IPS DF 6.9 (cell line): Measurements from ENCODE around the gene CHRNB4.

Experiments used
- DNase-seq: peaks from one replicate; pipeline ENCODE4 v3.0.0-alpha.2; 2013; ENCODE audit warnings: low read depth, low spot score
- H3K27ac ChIP-seq: one replicate; pipeline ENCODE4 v1.5.1; 2013; ENCODE audit warnings: low read length, control low read depth
- H3K27me3 ChIP-seq: 2 replicates; pipeline ENCODE4 v1.6.1; 2013; ENCODE audit warnings: mild to moderate bottlenecking, low read length; ENCODE audit not compliant: control insufficient read depth, insufficient read depth
- H3K36me3 ChIP-seq: 2 replicates; pipeline ENCODE4 v1.6.1; 2013; ENCODE audit warnings: low read length; ENCODE audit not compliant: control insufficient read depth, insufficient read depth
- H3K4me1 ChIP-seq: 2 replicates; pipeline ENCODE4 v1.6.1; 2013; ENCODE audit warnings: low read length; ENCODE audit not compliant: control insufficient read depth, insufficient read depth
- H3K4me3 ChIP-seq: 2 replicates; pipeline ENCODE4 v1.5.1; 2013; ENCODE audit warnings: mild to moderate bottlenecking, low read length
- H3K9me3 ChIP-seq: 2 replicates; pipeline ENCODE4 v1.6.1; 2013; ENCODE audit warnings: low read length, inconsistent platforms; ENCODE audit not compliant: control insufficient read depth, insufficient read depth
- WGBS: extraction: QIAGEN DNeasy Blood & Tissue Kit; methylation state at CpG from one replicate; pipeline ENCODE4 v1.1.7; 2013; ENCODE audit warnings: mixed read lengths, missing lambda C conversion rate; ENCODE audit not compliant: insufficient read length, insufficient coverage; 5-methylcytosine and 5-hydroxymethylcytosine counted together

Gene CHRNB4

DNA sequence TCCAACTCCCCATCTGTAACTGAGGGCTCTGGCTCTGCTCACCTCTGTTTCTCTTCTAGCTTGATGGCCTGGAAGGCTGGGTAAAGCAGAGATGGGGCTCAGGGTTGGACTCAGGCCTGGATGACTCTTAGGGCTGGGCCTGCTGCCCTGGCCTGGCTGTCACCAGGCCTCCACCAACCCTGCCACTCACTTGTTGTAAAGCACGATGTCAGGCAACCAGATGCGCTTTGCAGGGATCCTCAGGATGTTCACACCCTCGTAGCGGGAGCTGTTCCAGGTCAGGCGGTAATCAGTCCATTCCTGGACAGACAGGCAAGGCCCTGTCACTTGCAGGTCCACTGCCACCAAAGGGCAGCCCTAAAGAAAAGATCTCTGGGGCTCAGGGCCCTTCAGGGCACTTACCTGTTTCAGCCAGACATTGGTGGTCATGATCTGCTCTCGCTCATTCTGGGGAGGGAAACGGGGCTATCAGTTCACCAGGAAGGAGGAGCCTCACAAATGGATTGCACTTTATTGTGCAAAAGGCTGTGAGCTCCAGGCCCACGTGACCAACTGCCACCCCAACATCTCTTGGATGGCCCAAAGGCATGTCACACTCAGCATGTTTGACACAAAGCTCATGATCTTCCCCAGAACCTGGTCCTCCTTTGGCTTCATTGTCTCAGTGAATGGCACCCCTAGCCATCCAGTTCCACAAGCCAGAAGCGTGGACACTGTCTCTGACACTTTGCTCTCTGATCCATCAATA, 9.9 kb downstream of the CHRNB4 start:
- no peaks in the 10 kb centered on the region; the same call in 1 of the 2 replicates for H3K36me3 ChIP-seq

DNA sequence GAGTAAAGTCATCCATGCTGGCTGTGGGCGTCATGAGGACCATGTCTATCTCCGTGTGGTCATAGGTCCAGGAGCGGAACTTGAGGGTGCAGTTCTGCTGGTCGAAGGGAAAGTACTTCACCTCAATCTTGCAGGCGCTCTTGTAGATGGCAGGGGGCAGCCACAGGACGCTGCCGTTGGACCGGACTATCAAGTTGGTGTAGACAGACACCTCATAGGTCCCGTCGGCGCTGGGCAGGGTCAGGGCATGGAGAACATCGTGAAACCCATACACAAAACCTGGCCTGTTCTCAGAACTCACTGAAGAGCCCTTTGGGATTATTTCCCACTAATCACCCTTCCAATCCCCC, 11.3 kb downstream of the CHRNB4 start:
- Histone ChIP-seq H3K9me3 (no peaks in the 10 kb centered on the region), H3K4me3 (no peak overlapping the region), H3K27ac (no peak overlapping the region), H3K27me3 (no peaks in the 10 kb centered on the region), H3K4me1 (no peaks in the 10 kb centered on the region), H3K36me3 (no peaks in the 10 kb centered on the region; the same call in 1 of the 2 replicates)
- no CpG with 5 or more reads among the region's 12 CpGs for WGBS
- no peak for DNase-seq

More for the DNA sequence above, 9.9 kb downstream of the CHRNB4 start:
- no peaks in the 10 kb centered on the region for H3K9me3 ChIP-seq
- H3K4me1 ChIP-seq = no peaks in the 10 kb centered on the region
- no peak for DNase-seq
- no peak overlapping the region for H3K27ac ChIP-seq
- no peaks in the 10 kb centered on the region for H3K27me3 ChIP-seq
- no peak overlapping the region for H3K4me3 ChIP-seq
- no CpG with 5 or more reads among the region's 9 CpGs for WGBS

DNA sequence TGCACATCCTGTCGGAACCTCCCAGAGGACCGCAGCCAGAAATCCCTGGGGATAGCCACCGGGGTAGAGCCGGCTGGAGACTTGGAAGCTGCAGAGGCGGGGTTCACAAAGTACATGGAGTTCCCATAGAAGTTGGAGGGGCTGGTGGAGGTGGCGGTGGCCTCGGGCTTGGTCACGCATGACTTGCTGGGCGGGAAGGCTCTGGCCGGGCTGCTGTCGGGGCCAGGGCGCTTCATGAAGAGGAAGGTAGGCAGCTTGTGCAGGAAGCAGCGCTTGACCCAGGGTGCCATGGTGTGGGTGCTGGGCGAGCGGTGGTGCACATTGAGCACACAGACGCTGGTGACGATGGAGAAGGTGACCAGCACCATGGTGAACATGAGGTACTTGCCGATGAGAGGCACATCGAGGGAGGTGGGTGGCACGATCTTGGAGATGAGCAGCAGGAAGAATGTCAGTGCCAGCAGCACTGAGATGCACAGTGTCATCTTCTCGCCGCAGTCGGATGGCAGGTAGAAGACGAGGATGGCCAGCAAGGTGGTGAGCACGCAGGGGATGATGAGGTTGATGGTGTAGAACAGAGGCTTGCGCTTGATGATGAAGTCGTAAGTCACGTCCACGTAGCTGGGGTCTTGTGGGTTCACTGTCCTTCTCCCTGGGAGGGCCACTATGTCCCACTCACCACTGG, 11.8 kb downstream of the CHRNB4 start:
- Histone ChIP-seq H3K4me3 (no peak overlapping the region), H3K27ac (no peak overlapping the region), H3K27me3 (no peaks in the 10 kb centered on the region), H3K9me3 (no peaks in the 10 kb centered on the region), H3K36me3 (no peaks in the 10 kb centered on the region; the same call in 1 of the 2 replicates), H3K4me1 (no peaks in the 10 kb centered on the region)
- WGBS = no CpG with 5 or more reads among the region's 29 CpGs
- DNase-seq = no peak

DNA sequence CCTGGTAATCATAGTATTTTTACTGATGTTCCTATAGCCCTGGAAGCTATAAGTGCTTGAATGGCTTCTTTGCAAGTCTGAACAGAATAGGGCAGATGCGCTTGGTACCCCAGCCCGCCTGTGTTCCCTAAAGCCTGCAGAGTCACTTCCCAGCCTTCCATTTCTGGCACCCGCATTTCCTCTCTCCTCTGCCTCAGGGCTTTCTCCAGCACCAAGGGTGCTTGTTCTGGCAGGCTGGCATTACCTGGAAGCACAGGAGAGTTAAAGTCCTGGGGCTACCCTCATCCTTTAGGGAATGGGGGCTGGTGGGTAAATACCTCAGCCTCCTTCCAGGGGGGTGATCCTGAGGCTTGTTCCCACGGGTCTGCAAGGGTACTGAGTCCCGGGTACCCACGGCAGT, 12.8 kb downstream of the CHRNB4 start:
- no CpG with 5 or more reads among the region's 6 CpGs for WGBS
- no peak for DNase-seq
- no peaks in the 10 kb centered on the region for H3K27me3 ChIP-seq

DNA sequence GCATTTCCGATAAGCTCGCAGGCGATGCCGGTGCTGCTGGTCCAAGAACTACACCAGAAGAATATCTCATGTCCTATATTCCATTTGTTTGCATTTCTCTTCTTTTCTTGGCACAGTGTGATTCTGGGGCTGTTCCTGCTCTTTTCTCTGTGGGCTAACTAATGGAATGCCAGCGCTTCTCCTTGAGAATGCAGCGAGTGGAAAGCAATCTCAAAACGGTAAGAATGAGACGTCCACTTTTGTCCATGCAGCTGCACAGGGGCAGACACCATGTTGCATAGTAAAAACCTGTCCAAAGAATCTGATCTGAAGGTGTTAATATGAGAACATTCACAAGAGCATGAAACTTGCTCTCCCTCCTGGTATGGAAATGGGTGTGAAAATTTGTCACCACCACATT, 13.7 kb downstream of the CHRNB4 start:
- Histone ChIP-seq H3K9me3 (no peaks in the 10 kb centered on the region), H3K4me1 (no peaks in the 10 kb centered on the region), H3K27ac (no peak overlapping the region), H3K4me3 (no peak overlapping the region), H3K36me3 (no peaks in the 10 kb centered on the region; the same call in 1 of the 2 replicates), H3K27me3 (no peaks in the 10 kb centered on the region)
- WGBS = no CpG with 5 or more reads among the region's 8 CpGs
- DNase-seq = no peak

More for the DNA sequence above, 12.8 kb downstream of the CHRNB4 start:
- Histone ChIP-seq H3K27ac (no peak overlapping the region), H3K36me3 (no peaks in the 10 kb centered on the region; the same call in 1 of the 2 replicates), H3K9me3 (no peaks in the 10 kb centered on the region), H3K4me3 (no peak overlapping the region), H3K4me1 (no peaks in the 10 kb centered on the region)

DNA sequence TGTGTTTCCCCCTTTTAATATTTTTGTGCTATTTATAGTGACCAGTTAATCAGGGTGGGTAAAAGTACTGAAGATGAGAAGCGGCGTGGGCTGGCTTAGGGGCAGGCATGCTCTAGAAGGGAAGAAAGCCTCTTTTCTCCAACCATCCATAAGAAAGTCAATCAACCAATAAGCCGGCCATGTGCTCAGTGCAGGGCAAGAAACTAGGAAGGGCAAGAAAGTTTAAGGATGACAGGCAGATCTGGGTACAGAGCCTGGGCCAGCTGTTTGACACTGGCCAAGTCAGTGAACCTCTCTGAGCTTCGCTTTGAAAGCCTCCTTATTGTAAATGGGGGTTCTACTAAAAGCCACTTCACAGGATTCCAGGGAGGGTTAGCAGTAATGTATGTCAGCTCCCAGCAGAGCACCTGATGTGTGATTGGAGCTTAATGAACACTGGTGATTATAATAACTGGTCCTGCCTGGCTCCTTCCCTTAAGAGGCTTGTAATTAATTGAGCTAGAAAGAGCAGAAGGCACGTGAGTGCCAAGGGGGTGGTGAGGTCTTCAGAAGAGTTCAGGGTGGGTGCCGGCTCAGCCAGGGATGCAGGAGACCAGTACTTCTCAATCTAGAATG, 14.5 kb downstream of the CHRNB4 start:
- Histone ChIP-seq H3K27me3 (peaks cover 3% of the 10 kb centered on the region; the same call in 1 of the 2 replicates), H3K36me3 (no peaks in the 10 kb centered on the region; the same call in 1 of the 2 replicates), H3K9me3 (no peaks in the 10 kb centered on the region), H3K4me1 (no peaks in the 10 kb centered on the region), H3K27ac (no peak overlapping the region), H3K4me3 (no peak overlapping the region)
- no peak for DNase-seq
- WGBS = no CpG with 5 or more reads among the region's 6 CpGs

DNA sequence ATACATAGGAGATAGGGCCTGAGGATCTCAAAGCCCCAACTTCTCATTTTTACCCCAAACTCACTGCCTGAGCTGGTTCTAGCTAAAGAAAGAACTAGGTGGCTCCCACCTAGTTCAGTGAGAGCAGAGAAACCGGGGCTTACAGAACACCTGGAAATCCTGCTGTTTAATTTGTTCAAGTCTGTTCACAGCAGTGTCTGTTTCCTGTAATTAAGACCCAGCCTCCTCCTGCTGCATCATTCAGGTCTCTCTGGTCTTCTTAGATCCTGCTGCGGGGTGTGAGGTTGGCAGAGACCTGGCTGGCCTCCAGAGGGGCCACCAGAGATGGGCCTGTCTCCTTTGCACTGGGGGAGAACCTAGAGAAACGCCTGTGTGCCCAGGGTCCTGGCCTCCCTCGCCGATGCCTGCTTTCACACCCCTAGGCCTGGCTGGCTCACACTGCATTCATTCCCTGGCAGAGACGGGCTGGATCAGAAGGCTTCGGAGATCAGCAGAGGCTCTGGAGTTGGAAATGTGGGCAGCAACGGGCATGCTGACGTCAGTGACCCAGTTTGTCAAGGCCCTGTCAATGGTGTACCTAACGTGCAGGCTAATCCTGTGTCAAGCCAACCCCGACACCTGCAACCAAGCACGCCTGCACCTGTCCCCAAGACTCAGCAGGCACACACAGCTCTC, 15.3 kb downstream of the CHRNB4 start:
- peaks cover 3% of the 10 kb centered on the region; the same call in 1 of the 2 replicates for H3K27me3 ChIP-seq
- no CpG with 5 or more reads among the region's 12 CpGs for WGBS

DNA sequence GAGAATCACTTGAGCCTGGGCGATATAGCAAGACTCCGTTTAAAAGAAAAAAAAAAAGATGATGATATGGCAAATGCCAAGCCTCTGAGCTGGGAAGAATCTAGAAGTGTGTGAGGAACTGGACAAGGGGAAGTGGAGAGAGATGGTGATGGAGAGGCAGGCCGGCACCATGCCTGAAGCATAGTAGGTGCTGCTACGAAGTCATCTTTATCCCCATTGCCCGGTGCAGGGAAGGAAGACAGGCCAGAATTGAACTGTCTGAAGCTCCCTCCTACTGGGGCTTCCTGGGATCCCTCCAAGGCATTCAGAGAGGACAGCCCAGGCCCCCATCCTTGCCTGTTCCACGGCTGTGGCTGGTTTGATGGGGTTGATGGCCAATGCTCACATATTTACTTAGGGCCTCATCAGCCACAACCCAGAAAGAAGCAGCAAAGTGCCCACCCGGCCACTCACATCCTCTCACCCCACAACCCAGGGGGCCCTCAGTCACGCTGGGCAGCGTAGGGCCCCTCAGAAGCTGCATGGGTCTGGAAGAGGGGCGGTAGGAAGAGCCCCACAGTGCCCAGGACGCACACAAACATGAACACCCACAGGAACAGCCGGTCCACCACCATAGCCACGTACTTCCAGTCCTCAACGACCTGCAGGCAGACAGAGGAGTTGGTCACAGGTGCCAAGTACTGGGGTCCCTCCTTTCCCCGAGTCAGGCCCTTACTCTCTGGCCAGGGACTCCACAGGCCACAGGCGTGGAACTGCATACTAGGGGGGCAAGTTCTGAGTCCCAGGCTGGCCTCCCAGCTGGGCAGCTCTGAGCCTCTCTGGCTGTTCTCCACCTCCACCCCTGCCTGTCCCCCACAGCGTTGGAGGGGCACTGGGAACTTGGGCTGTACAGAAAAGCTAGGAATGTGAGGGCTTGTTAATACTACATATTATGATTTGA, 16.1 kb downstream of the CHRNB4 start:
- no peaks in the 10 kb centered on the region for H3K9me3 ChIP-seq
- no peak for DNase-seq
- H3K27me3 ChIP-seq = peaks cover 5% of the 10 kb centered on the region; the same call in 1 of the 2 replicates
- H3K36me3 ChIP-seq = no peaks in the 10 kb centered on the region; the same call in 1 of the 2 replicates
- H3K27ac ChIP-seq = no peak overlapping the region
- no CpG with 5 or more reads among the region's 17 CpGs for WGBS
- no peak overlapping the region for H3K4me3 ChIP-seq
- H3K4me1 ChIP-seq = no peaks in the 10 kb centered on the region; the same call in 1 of the 2 replicates

More for the DNA sequence above, 15.3 kb downstream of the CHRNB4 start:
- Histone ChIP-seq H3K4me3 (no peak overlapping the region), H3K36me3 (no peaks in the 10 kb centered on the region; the same call in 1 of the 2 replicates), H3K27ac (no peak overlapping the region), H3K9me3 (no peaks in the 10 kb centered on the region), H3K4me1 (no peaks in the 10 kb centered on the region)
- DNase-seq = no peak

DNA sequence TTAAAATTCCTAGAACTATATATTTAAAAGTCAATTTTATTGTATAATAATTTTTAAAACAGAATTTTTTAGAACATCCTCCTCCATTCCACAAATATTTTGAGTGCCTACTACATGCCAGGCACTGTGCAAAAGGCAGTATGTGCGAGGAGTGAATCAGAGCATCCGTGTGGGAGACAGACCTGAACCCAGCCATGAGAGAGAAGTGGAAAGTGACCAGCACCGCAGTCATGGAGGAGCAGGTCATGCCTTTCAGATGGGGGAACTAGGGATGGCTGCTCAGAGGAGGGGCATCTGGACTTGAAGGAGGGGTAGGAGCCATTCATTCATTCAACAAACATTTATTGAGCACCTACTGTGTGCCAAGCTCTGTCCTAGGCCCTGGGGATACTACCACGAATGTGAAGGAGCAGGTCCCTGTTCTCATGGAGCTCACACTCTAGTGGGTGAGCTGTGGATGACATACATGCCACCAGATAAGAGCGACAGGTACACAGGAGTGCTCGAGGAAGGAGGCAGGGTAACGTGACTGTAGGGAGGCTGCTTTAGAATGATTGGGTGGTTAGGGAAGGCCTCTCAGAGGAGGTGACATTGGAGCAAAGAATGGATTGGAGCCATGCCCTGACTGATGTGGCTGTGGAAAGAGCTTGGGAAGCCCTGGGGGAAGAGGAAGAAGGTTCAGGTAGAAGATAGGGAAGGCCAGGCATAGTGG, 17.1 kb downstream of the CHRNB4 start:
- Histone ChIP-seq H3K27me3 (peaks cover 11% of the 10 kb centered on the region; the same call in 1 of the 2 replicates), H3K27ac (no peak overlapping the region), H3K4me3 (no peak overlapping the region), H3K9me3 (no peaks in the 10 kb centered on the region), H3K36me3 (no peaks in the 10 kb centered on the region; the same call in 1 of the 2 replicates), H3K4me1 (peaks cover 1% of the 10 kb centered on the region; the same call in 1 of the 2 replicates)
- WGBS = no CpG with 5 or more reads among the region's 7 CpGs
- no peak for DNase-seq
